Measurements from ENCODE around the gene CLDN25.
A peak's percentile ranks its signal among the peaks of the same experiment; 100 is the strongest.
"Not testable (repeated sequence)": the region's sequence is repeated elsewhere in the genome, so short reads cannot be mapped to it uniquely, and the experiment has no call there.

CLDN25 gene

GRCh38 chr11:113778111-113778910 is 1.3 kb upstream of the CLDN25 start:
- in situ Hi-C loops (cut with HindIII; ENCODE audit: low sequenced_read_pairs) = no loop called here

GRCh38 chr11:113781682-113782081 is 2.1 kb downstream of the CLDN25 start:
- no peak for TF ChIP-seq CTCF (IDR thresholded peaks at IDR 0.05; ENCODE audit: low read depth, low read length)
- DNase-seq (ENCODE audit: low read depth, low spot score) = no peak
- in situ Hi-C loops (cut with HindIII; ENCODE audit: low sequenced_read_pairs) = no loop called here
- H3K4me3 ChIP-seq (ENCODE audit: low read depth, low read length) = no peak overlapping the region

More at GRCh38 chr11:113778111-113778910, 1.3 kb upstream of the CLDN25 start:
- no peak overlapping the region for H3K4me3 ChIP-seq (ENCODE audit: low read depth, low read length)
- peak; percentile 30 for DNase-seq (ENCODE audit: low read depth, low spot score)
- TF ChIP-seq CTCF (IDR thresholded peaks at IDR 0.05; ENCODE audit: low read depth, low read length) = no peak

- in situ Hi-C loops (cut with HindIII; ENCODE audit: low sequenced_read_pairs) = no loop called here
- H3K4me3 ChIP-seq (ENCODE audit: low read depth, low read length) = no peak overlapping the region
- no peak for DNase-seq (ENCODE audit: low read depth, low spot score)
- TF ChIP-seq CTCF (IDR thresholded peaks at IDR 0.05; ENCODE audit: low read depth, low read length) = no peak
Measured at GRCh38 chr11:113782134-113782533, 2.5 kb downstream of the CLDN25 start.

GRCh38 chr11:113789016-113789415 is 9.4 kb downstream of the CLDN25 start:
- in situ Hi-C loops (cut with HindIII; ENCODE audit: low sequenced_read_pairs) = not testable (repeated sequence)

GRCh38 chr11:113789675-113790320 is 10.2 kb downstream of the CLDN25 start:
- TF ChIP-seq CTCF (IDR thresholded peaks at IDR 0.05; ENCODE audit: low read depth, low read length) = no peak
- no peak overlapping the region for H3K4me3 ChIP-seq (ENCODE audit: low read depth, low read length)
- in situ Hi-C loops (cut with HindIII; ENCODE audit: low sequenced_read_pairs) = no loop called here
- DNase-seq (ENCODE audit: low read depth, low spot score) = no peak

More at GRCh38 chr11:113789016-113789415, 9.4 kb downstream of the CLDN25 start:
- DNase-seq (ENCODE audit: low read depth, low spot score); H3K4me3 ChIP-seq (ENCODE audit: low read depth, low read length): not testable (repeated sequence)

GRCh38 chr11:113796663-113797259 is 17.2 kb downstream of the CLDN25 start:
- H3K4me3 ChIP-seq (ENCODE audit: low read depth, low read length) = no peak overlapping the region
- TF ChIP-seq CTCF (IDR thresholded peaks at IDR 0.05; ENCODE audit: low read depth, low read length) = peak; percentile 76
- in situ Hi-C loops (cut with HindIII; ENCODE audit: low sequenced_read_pairs) = no loop called here
- DNase-seq (ENCODE audit: low read depth, low spot score) = peak; percentile 52

GRCh38 chr11:113802621-113803020 is 23.0 kb downstream of the CLDN25 start:
- in situ Hi-C loops (cut with HindIII; ENCODE audit: low sequenced_read_pairs) = no loop called here
- no peak for DNase-seq (ENCODE audit: low read depth, low spot score)
- no peak overlapping the region for H3K4me3 ChIP-seq (ENCODE audit: low read depth, low read length)
- no peak for TF ChIP-seq CTCF (IDR thresholded peaks at IDR 0.05; ENCODE audit: low read depth, low read length)
